ENCODE data around the gene KDSR. TPM values are rescaled to one million over a fixed set of nuclear protein-coding genes. Genes with fewer than 3 reads are reported as not detected.

Gene KDSR
- total and polyA plus RNA-seq, 9 of the 15 experiments (the other 6 are each of a cell fraction or from before 2014, with no cell fraction given) = 4.0 to 24.7 (median 12.4) TPM

DNA sequence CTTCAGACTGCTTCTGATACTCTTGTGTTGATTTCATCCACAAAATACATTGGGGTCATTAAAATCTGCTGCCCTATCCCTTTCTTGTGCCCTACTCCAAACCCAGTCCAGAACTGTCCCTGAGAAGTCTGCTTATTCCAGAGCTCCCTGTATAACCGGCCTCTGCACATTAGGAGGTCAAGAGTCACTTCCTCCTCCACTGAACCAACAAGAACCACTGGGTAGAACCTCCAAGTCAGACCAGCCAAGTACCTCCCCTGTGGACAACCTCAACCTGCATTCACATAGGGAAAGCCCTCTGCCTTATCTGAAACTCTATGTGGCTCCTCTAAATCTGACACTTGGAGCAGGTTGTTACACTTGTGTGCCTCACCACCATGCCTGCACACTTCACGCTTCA, 22.1 kb downstream of the KDSR start:
- H3K4me2 ChIP-seq (ENCODE audit: insufficient read depth, low read length) = no peak overlapping the region
- 27% methylated on average over 1 of the region's 2 CpGs for WGBS (ENCODE audit: insufficient coverage, low coverage, missing lambda C conversion rate)
- TF ChIP-seq RBM15 (IDR thresholded peaks at IDR 0.05; ENCODE audit: insufficient read depth, low read length) (no peak), ATF7 (IDR thresholded peaks at IDR 0.05) (no peak), ZNF408 (CRISPR knock-in tag; IDR thresholded peaks at IDR 0.05; ENCODE audit: low read depth) (no peak), POLR2G (IDR thresholded peaks at IDR 0.05; ENCODE audit: low read depth, low read length) (no peak), CBX3 (IDR thresholded peaks at IDR 0.05; ENCODE audit: borderline replicate concordance in 1 of 2, low read length in 2 of 2) (no peak), ARID2 (IDR thresholded peaks at IDR 0.05) (no peak), KHSRP (IDR thresholded peaks at IDR 0.05) (no peak), MCM2 (IDR thresholded peaks at IDR 0.05; ENCODE audit: low read depth) (no peak)
- TF ChIP-seq, protein P1, sequence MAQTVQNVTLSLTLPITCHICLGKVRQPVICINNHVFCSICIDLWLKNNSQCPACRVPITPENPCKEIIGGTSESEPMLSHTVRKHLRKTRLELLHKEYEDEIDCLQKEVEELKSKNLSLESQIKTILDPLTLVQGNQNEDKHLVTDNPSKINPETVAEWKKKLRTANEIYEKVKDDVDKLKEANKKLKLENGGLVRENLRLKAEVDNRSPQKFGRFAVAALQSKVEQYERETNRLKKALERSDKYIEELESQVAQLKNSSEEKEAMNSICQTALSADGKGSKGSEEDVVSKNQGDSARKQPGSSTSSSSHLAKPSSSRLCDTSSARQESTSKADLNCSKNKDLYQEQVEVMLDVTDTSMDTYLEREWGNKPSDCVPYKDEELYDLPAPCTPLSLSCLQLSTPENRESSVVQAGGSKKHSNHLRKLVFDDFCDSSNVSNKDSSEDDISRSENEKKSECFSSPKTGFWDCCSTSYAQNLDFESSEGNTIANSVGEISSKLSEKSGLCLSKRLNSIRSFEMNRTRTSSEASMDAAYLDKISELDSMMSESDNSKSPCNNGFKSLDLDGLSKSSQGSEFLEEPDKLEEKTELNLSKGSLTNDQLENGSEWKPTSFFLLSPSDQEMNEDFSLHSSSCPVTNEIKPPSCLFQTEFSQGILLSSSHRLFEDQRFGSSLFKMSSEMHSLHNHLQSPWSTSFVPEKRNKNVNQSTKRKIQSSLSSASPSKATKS (CRISPR knock-in tag; IDR thresholded peaks at IDR 0.05) = no peak
- TF ChIP-seq, protein P2, sequence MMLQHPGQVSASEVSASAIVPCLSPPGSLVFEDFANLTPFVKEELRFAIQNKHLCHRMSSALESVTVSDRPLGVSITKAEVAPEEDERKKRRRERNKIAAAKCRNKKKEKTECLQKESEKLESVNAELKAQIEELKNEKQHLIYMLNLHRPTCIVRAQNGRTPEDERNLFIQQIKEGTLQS (IDR thresholded peaks at IDR 0.05) = no peak
- TF ChIP-seq, protein P2 (CRISPR knock-in tag; conservative IDR thresholded peaks at IDR 0.05) = no peak
- TF ChIP-seq, protein P3, sequence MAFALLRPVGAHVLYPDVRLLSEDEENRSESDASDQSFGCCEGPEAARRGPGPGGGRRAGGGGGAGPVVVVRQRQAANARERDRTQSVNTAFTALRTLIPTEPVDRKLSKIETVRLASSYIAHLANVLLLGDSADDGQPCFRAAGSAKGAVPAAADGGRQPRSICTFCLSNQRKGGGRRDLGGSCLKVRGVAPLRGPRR (CRISPR knock-in tag; IDR thresholded peaks at IDR 0.05) = no peak
- no peaks in the 10 kb centered on the region for H3K9me3 ChIP-seq (replicated peaks; ENCODE audit: control insufficient read depth, insufficient read depth, low read depth, low read length)
- H3K27ac ChIP-seq (ENCODE audit: extremely low read depth, low read depth, low read length) = no peak overlapping the region
- intact Hi-C loops (cut with micrococcal nuclease) = loop anchor here (5.0 to 10.0 kb wide), 2 partner anchors 162 to 500 kb away; no protein-coding TSS in a partner anchor
- no peak overlapping the region for H3K4me3 ChIP-seq
- no peak overlapping the region for H3K9ac ChIP-seq (ENCODE audit: insufficient read depth in 1 of 2, low read depth in 2 of 2, low read length in 2 of 2)
- DNase-seq (ENCODE audit: extremely low read depth in 1 of 4, low spot score in 3 of 4) (no peak), ATAC-seq (no peak), FAIRE-seq (no peak)
- H3K27me3 ChIP-seq (ENCODE audit: control insufficient read depth in 2 of 2, insufficient read depth in 2 of 2, low read length in 2 of 2) = no peaks in the 10 kb centered on the region
- CTCF ChIA-PET (ENCODE audit: low intra/inter-chr PET ratio) = no interaction called here
- POLR2A ChIA-PET = no interaction called here
- H3K79me2 ChIP-seq (ENCODE audit: control insufficient read depth, insufficient read depth, low read length) = no peaks in the 10 kb centered on the region
- no peak overlapping the region for H2AFZ ChIP-seq (ENCODE audit: low read depth, low read length)
- H4K20me1 ChIP-seq (replicated peaks; ENCODE audit: control insufficient read depth, insufficient read depth, low read length) = no peaks in the 10 kb centered on the region
- H3K9me1 ChIP-seq (ENCODE audit: control insufficient read depth, insufficient read depth, low read length) = no peaks in the 10 kb centered on the region
- in situ Hi-C loops (cut with MboI) = loop anchor here (10.0 kb wide), 1 partner anchor 90 kb away; no protein-coding TSS in a partner anchor
- peaks cover 46% of the 10 kb centered on the region; the same call in 2 of the 3 replicates for H3K36me3 ChIP-seq (ENCODE audit: control insufficient read depth, insufficient read depth, low read length)
- BruUV-seq (replicated peaks) = no TSS peak
- no peaks in the 10 kb centered on the region for H3K4me1 ChIP-seq (replicated peaks in 1 of 2; ENCODE audit: control insufficient read depth in 2 of 2, insufficient read depth in 2 of 2, low read length in 2 of 2)
